Mesothelial cell of epicardium (in vitro differentiated cells): ENCODE data around the gene PPP3R1. TPM values are rescaled to one million over a fixed set of nuclear protein-coding genes. Genes with fewer than 3 reads are reported as not detected.

Experiments
- DNase-seq, 2 experiments: peaks; one replicate each; pipeline ENCODE4 v3.0.0; 2021; ENCODE audit warnings: low spot score in 2 of 2; ENCODE audit not compliant: unreplicated experiment in 2 of 2
- H3K27ac Mint-ChIP-seq: 2 replicates; pipeline ENCODE4 v1.8.0; 2021; ENCODE audit warnings: mixed read lengths
- H3K27me3 Mint-ChIP-seq: 2 replicates; pipeline ENCODE4 v1.8.0; 2021; ENCODE audit warnings: low read depth, mixed read lengths
- H3K36me3 Mint-ChIP-seq: 2 replicates; pipeline ENCODE4 v1.8.0; 2021; ENCODE audit warnings: mixed read lengths
- H3K4me1 Mint-ChIP-seq: 2 replicates; pipeline ENCODE4 v1.8.0; 2021; ENCODE audit warnings: mixed read lengths
- H3K4me3 Mint-ChIP-seq: 2 replicates; pipeline ENCODE4 v1.8.0; 2021; ENCODE audit warnings: mild to moderate bottlenecking, moderate library complexity, mixed read lengths
- H3K9me3 Mint-ChIP-seq: 2 replicates; pipeline ENCODE4 v1.8.0; 2021; ENCODE audit warnings: mixed read lengths
- total RNA-seq: library from RNA; stranded (reverse); gene quantifications from 3 replicates; pipeline ENCODE4 v1.2.1, GENCODE V29; 2021
- TF ChIP-seq, protein P1 (sequence below): fragments of 200-600 bp; sonication (generic); IDR thresholded peaks from one replicate; pipeline ENCODE4 v1.5.0; 2021; ENCODE audit warnings: antibody characterized with exemption; ENCODE audit not compliant: unreplicated experiment

PPP3R1 gene
- total RNA-seq, 1 donor from 2014 or later = 62.8 TPM

DNA sequence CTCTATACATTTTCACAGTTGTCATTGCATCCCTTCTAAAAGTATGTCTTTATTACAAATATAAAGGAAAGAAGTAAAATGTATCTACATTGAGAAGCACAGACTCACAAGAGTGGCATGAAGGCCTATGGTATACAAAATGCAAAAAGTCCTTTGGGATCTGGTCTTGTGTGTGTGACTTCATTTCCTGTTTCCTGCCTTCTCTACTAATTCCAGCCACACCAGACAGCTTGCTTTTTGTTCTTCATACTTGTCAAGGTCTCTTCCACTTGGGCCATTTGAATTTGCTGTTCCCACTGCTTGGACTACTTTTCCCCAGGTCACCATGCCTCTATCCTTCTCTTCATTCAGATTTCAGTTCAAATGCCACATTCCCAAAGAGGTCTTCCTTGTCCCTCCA lies 101.3 kb downstream of the PPP3R1 start:
- Mint-ChIP-seq H3K4me3 (no peak overlapping the region), H3K4me1 (peaks cover under 1% of the 10 kb centered on the region), H3K9me3 (no peaks in the 10 kb centered on the region), H3K27ac (no peak overlapping the region), H3K36me3 (no peaks in the 10 kb centered on the region), H3K27me3 (no peaks in the 10 kb centered on the region)
- DNase-seq = no peak
- TF ChIP-seq, protein P1, sequence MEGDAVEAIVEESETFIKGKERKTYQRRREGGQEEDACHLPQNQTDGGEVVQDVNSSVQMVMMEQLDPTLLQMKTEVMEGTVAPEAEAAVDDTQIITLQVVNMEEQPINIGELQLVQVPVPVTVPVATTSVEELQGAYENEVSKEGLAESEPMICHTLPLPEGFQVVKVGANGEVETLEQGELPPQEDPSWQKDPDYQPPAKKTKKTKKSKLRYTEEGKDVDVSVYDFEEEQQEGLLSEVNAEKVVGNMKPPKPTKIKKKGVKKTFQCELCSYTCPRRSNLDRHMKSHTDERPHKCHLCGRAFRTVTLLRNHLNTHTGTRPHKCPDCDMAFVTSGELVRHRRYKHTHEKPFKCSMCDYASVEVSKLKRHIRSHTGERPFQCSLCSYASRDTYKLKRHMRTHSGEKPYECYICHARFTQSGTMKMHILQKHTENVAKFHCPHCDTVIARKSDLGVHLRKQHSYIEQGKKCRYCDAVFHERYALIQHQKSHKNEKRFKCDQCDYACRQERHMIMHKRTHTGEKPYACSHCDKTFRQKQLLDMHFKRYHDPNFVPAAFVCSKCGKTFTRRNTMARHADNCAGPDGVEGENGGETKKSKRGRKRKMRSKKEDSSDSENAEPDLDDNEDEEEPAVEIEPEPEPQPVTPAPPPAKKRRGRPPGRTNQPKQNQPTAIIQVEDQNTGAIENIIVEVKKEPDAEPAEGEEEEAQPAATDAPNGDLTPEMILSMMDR = no peak

- Mint-ChIP-seq H3K9me3 (no peaks in the 10 kb centered on the region), H3K4me1 (no peaks in the 10 kb centered on the region), H3K36me3 (peaks cover 16% of the 10 kb centered on the region), H3K4me3 (no peak overlapping the region), H3K27ac (no peak overlapping the region), H3K27me3 (no peaks in the 10 kb centered on the region)
- no peak for DNase-seq
- TF ChIP-seq, protein P1 = no peak
Observed at GRCh38 chr2:68141875-68142274, 110.5 kb downstream of the PPP3R1 start.

DNA sequence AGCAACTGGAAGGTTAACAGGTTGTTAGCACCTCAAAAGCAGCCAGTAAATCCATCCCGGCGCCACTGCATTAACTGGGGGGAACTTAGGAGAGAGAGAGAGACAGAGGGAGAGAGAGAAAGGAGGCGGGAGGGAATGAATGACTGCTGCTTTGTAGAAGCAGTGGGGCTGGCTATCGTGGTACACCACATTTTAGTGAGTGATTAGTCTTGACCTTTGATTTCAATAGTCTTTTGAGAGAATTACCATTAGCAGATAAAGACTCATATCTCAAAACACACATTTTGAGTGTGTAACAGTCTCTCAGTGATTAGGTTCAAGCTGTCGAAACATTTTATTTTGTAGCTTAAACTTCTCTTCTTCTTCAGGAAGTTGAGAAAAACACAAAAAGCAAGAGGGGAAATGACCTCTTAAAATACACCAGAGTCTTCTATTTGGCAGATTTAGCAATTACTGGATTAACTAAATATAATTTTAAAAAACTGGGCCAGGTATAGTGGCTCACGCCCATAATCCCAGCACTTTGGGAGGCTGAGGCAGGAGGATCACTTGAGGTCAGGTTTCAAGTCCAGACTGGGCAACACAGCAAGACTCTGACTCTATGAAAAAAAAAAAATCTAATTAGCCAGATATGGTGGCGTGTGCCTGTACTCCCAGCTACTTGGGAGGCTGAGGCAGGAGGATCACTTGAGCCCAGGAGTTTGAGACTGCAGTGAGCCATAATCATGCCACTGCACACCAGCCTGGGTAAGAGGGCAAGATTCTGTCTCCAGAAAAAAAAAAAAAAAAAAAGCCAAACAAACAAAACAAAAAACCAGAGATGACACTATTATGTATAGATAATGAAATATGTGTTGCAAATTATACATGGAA lies 116.6 kb downstream of the PPP3R1 start:
- Mint-ChIP-seq H3K4me1 (no peaks in the 10 kb centered on the region), H3K36me3 (peaks cover 23% of the 10 kb centered on the region), H3K9me3 (no peaks in the 10 kb centered on the region), H3K27me3 (no peaks in the 10 kb centered on the region), H3K4me3 (no peak overlapping the region), H3K27ac (no peak overlapping the region)
- TF ChIP-seq, protein P1 = no peak
- no peak for DNase-seq

GRCh38 chr2:68134554-68134953 lies 117.8 kb downstream of the PPP3R1 start:
- Mint-ChIP-seq H3K27me3 (no peaks in the 10 kb centered on the region), H3K27ac (no peak overlapping the region), H3K36me3 (peaks cover 24% of the 10 kb centered on the region), H3K9me3 (no peaks in the 10 kb centered on the region), H3K4me1 (no peaks in the 10 kb centered on the region), H3K4me3 (no peak overlapping the region)
- no peak for DNase-seq
- TF ChIP-seq, protein P1 = no peak

GRCh38 chr2:68134120-68134519 lies 118.2 kb downstream of the PPP3R1 start:
- H3K4me1 Mint-ChIP-seq = no peaks in the 10 kb centered on the region
- no peak overlapping the region for H3K4me3 Mint-ChIP-seq

More at GRCh38 chr2:68134120-68134519, 118.2 kb downstream of the PPP3R1 start:
- H3K27ac Mint-ChIP-seq = no peak overlapping the region
- H3K27me3 Mint-ChIP-seq = no peaks in the 10 kb centered on the region
- TF ChIP-seq, protein P1 = no peak
- no peak for DNase-seq
- no peaks in the 10 kb centered on the region for H3K9me3 Mint-ChIP-seq
- H3K36me3 Mint-ChIP-seq = peaks cover 24% of the 10 kb centered on the region

Other genes with a start within 250 kb of the PPP3R1 start
- gene C1D, start 189.5 kb downstream of the PPP3R1 start, total RNA-seq = 20.5 to 23.6 TPM (median 22.4 TPM) in 3 replicates
- gene PNO1, start 94.6 kb downstream of the PPP3R1 start, total RNA-seq = 14.0 to 15.2 TPM (median 14.2 TPM) in 3 replicates
- gene CNRIP1, start 67.4 kb upstream of the PPP3R1 start, total RNA-seq = 4.9 to 5.6 TPM (median 5.2 TPM) in 3 replicates
- not detected in 3 replicates for gene PLEK, start 112.8 kb upstream of the PPP3R1 start, total RNA-seq
- 0.72 to 0.77 TPM (median 0.75 TPM) in 3 replicates for gene FBXO48, start 214.8 kb upstream of the PPP3R1 start, total RNA-seq
- gene APLF, start 215.1 kb upstream of the PPP3R1 start, total RNA-seq = 6.5 to 6.7 TPM (median 6.7 TPM) in 3 replicates